Tibial nerve (tissue), 4 donors: ENCODE data around the gene COL2A1.

ENCODE experiments used
- EP300 ChIP-seq, 2 donors: sonication (generic); formaldehyde crosslinking; IDR thresholded peaks; one replicate each; pipeline ENCODE4 v1.6.1; 2017; ENCODE audit warnings: antibody characterized with exemption in 2 of 2, mild to moderate bottlenecking in 1 of 2
- POLR2A ChIP-seq, 2 donors: fragments of 450-650 bp; IDR thresholded peaks; one replicate each; pipeline ENCODE4 v1.6.1; 2017; ENCODE audit warnings: antibody characterized with exemption in 2 of 2, mild to moderate bottlenecking in 2 of 2, moderate library complexity in 2 of 2
- TF ChIP-seq, protein P1 (sequence below), 5 experiments: fragments of 200-600 bp in 3 of 5; fragments of 450-650 bp in 2 of 5; sonication (generic) in 3 of 5; IDR thresholded peaks; one replicate each; pipeline ENCODE4 v1.5.1; 2016 to 2019; ENCODE audit warnings: antibody characterized with exemption in 5 of 5, mild to moderate bottlenecking in 3 of 5, moderate library complexity in 2 of 5

DNA sequence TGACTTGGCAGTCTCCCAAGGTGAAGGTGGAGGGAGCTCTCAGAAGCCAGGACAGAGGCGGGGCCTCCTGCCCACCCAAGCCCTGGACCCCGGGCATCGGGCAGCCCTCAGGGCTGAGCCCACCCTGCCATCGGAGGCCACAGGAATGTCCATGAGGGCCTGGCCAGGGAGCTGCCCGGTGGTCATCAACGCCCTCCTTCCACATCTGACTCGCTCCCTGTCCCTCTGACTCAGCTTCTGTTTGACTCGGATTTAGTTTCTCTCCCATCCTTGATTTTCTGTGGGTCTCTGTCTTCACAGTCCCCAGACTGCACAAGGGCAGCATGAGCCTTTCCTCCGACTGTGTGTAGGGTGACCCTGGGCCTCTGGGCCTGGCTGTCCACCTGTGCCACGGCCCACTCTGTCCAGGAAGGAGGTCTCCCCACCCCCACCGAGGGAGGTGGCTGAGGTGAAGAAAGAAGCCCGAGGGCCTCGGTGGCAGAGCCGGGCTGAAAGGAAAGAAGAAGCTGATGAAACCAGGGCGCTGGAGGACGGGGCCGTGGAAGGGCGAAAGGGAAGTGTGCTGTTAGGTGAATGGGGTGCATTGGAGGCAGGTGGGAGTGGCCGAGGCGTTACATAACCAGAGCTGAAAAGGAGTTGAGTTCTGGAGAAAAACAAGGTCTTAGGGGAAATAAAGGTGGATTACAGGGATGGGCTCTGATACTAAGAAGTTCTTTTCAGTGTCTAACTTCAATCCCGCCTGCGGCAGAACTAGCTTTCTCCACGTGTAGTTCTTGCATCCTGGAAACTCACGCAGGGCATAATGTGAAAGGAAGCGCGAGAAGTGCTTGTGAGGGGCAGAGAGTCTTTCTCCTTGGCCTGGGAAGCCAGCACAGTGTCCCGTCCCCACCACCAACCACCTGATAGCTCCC, 57.6 kb downstream of the COL2A1 start:
- TF ChIP-seq, protein P1, sequence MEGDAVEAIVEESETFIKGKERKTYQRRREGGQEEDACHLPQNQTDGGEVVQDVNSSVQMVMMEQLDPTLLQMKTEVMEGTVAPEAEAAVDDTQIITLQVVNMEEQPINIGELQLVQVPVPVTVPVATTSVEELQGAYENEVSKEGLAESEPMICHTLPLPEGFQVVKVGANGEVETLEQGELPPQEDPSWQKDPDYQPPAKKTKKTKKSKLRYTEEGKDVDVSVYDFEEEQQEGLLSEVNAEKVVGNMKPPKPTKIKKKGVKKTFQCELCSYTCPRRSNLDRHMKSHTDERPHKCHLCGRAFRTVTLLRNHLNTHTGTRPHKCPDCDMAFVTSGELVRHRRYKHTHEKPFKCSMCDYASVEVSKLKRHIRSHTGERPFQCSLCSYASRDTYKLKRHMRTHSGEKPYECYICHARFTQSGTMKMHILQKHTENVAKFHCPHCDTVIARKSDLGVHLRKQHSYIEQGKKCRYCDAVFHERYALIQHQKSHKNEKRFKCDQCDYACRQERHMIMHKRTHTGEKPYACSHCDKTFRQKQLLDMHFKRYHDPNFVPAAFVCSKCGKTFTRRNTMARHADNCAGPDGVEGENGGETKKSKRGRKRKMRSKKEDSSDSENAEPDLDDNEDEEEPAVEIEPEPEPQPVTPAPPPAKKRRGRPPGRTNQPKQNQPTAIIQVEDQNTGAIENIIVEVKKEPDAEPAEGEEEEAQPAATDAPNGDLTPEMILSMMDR (IDR thresholded peaks at IDR 0.05), result no peak
- TF ChIP-seq POLR2A (IDR thresholded peaks at IDR 0.05) (no peak), EP300 (IDR thresholded peaks at IDR 0.05) (no peak)
